HG03103 (cell line): ENCODE measurements around the gene MAP1B.

Experiments
- ATAC-seq: cut with Tn5 transposase; IDR thresholded peaks from one replicate; pipeline ENCODE4 v1.9.1; 2021; ENCODE audit warnings: low read depth; ENCODE audit not compliant: unreplicated experiment

MAP1B gene

GRCh38 chr5:72184408-72184807 is 77.1 kb downstream of the MAP1B start:
- ATAC-seq, result no peak

GRCh38 chr5:72185496-72186329 is 78.4 kb downstream of the MAP1B start:
- ATAC-seq, result no peak

- no peak for ATAC-seq
Measured at GRCh38 chr5:72187388-72188075, 80.3 kb downstream of the MAP1B start.

- no peak for ATAC-seq
Measured at GRCh38 chr5:72188166-72188565, 80.9 kb downstream of the MAP1B start.

GRCh38 chr5:72189146-72189545 is 81.9 kb downstream of the MAP1B start:
- ATAC-seq, result no peak

- no peak for ATAC-seq
Measured at GRCh38 chr5:72191404-72191803, 84.1 kb downstream of the MAP1B start.

- ATAC-seq, result peak; percentile 90
Measured at GRCh38 chr5:72194846-72195245, 87.6 kb downstream of the MAP1B start.

GRCh38 chr5:72195581-72195980 is 88.3 kb downstream of the MAP1B start:
- no peak for ATAC-seq

- ATAC-seq, result no peak
Measured at GRCh38 chr5:72197393-72197792, 90.1 kb downstream of the MAP1B start.

- no peak for ATAC-seq
Measured at GRCh38 chr5:72199681-72200080, 92.4 kb downstream of the MAP1B start.

GRCh38 chr5:72202331-72202825 is 95.1 kb downstream of the MAP1B start:
- no peak for ATAC-seq

GRCh38 chr5:72203251-72203845 is 96.1 kb downstream of the MAP1B start:
- ATAC-seq, result no peak

GRCh38 chr5:72204946-72205345 is 97.7 kb downstream of the MAP1B start:
- ATAC-seq, result no peak

GRCh38 chr5:72205431-72206009 is 98.2 kb downstream of the MAP1B start:
- ATAC-seq, result no peak

GRCh38 chr5:72206160-72206559 is 98.9 kb downstream of the MAP1B start:
- no peak for ATAC-seq

GRCh38 chr5:72206994-72207393 is 99.7 kb downstream of the MAP1B start:
- ATAC-seq, result no peak

GRCh38 chr5:72208324-72208926 is 101.2 kb downstream of the MAP1B start:
- no peak for ATAC-seq

- ATAC-seq, result no peak
Measured at GRCh38 chr5:72209147-72210115, 102.2 kb downstream of the MAP1B start.

- ATAC-seq, result no peak
Measured at GRCh38 chr5:72210888-72211678, 103.8 kb downstream of the MAP1B start.
